ENCODE results near the gene GRIK4.

DNA sequence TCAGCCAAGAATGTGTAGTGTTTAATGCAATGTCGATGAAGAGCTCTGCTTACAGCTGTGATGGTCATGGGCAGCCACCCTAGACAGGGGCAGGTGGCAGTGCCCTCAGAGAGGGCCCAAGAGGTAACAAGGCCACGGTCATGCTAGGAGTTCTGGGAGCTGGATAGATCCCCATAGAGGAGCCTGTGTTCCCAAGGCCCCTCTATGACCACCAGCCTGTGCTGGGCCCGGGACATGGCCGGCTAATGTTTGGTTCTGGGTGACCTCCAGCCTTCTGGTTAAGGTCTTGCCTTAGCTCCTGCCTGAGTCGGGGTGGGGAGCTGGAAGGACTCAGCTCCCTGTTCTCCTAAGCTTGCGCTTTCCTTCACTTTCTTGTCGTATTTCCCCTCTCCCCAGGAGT is 65.1 kb downstream of the GRIK4 start:
- TF ChIP-seq CEBPB (IDR thresholded peaks at IDR 0.05; ENCODE audit: low read depth, low read length) (no peak), POLR2A (IDR thresholded peaks at IDR 0.05; ENCODE audit: low read depth, low read length) (no peak), RCOR1 (IDR thresholded peaks at IDR 0.05; ENCODE audit: insufficient replicate concordance, low read length) (no peak), CHD1 (IDR thresholded peaks at IDR 0.05; ENCODE audit: low read depth, low read length) (no peak), MAFK (IDR thresholded peaks at IDR 0.05; ENCODE audit: low read depth, low read length) (no peak), MAZ (IDR thresholded peaks at IDR 0.05; ENCODE audit: borderline replicate concordance, low read depth, low read length) (no peak), SMC3 (IDR thresholded peaks at IDR 0.05; ENCODE audit: low read depth, low read length) (no peak), FOS (IDR thresholded peaks at IDR 0.05; ENCODE audit: low read depth, low read length) (no peak), BHLHE40 (IDR thresholded peaks at IDR 0.05; ENCODE audit: low read depth, low read length) (no peak), MXI1 (IDR thresholded peaks at IDR 0.05; ENCODE audit: borderline replicate concordance, low read depth, low read length) (no peak), RAD21 (IDR thresholded peaks at IDR 0.05; ENCODE audit: low read length) (no peak), USF2 (IDR thresholded peaks at IDR 0.05; ENCODE audit: low read depth, low read length) (no peak)
- TF ChIP-seq, protein P1, sequence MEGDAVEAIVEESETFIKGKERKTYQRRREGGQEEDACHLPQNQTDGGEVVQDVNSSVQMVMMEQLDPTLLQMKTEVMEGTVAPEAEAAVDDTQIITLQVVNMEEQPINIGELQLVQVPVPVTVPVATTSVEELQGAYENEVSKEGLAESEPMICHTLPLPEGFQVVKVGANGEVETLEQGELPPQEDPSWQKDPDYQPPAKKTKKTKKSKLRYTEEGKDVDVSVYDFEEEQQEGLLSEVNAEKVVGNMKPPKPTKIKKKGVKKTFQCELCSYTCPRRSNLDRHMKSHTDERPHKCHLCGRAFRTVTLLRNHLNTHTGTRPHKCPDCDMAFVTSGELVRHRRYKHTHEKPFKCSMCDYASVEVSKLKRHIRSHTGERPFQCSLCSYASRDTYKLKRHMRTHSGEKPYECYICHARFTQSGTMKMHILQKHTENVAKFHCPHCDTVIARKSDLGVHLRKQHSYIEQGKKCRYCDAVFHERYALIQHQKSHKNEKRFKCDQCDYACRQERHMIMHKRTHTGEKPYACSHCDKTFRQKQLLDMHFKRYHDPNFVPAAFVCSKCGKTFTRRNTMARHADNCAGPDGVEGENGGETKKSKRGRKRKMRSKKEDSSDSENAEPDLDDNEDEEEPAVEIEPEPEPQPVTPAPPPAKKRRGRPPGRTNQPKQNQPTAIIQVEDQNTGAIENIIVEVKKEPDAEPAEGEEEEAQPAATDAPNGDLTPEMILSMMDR (conservative IDR thresholded peaks at IDR 0.05; ENCODE audit: low read depth, low read length) = no peak
- TF ChIP-seq, protein P2, sequence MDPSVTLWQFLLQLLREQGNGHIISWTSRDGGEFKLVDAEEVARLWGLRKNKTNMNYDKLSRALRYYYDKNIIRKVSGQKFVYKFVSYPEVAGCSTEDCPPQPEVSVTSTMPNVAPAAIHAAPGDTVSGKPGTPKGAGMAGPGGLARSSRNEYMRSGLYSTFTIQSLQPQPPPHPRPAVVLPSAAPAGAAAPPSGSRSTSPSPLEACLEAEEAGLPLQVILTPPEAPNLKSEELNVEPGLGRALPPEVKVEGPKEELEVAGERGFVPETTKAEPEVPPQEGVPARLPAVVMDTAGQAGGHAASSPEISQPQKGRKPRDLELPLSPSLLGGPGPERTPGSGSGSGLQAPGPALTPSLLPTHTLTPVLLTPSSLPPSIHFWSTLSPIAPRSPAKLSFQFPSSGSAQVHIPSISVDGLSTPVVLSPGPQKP (IDR thresholded peaks at IDR 0.05; ENCODE audit: borderline replicate concordance, low read depth, low read length) = no peak
